ENCODE results near the gene HPX.

HPX gene

GRCh38 chr11:6411594-6412031 is 29.2 kb downstream of the HPX start:
- H3K4me3 Mint-ChIP-seq = no peak overlapping the region
- peaks cover 5% of the 10 kb centered on the region for H3K36me3 Mint-ChIP-seq
- H3K27me3 Mint-ChIP-seq = no peaks in the 10 kb centered on the region
- H3K4me1 Mint-ChIP-seq = peaks cover 19% of the 10 kb centered on the region
- no peak for ATAC-seq
- no peaks in the 10 kb centered on the region for H3K9me3 Mint-ChIP-seq
- H3K27ac Mint-ChIP-seq = no peak overlapping the region

- peaks cover 5% of the 10 kb centered on the region for H3K36me3 Mint-ChIP-seq
- peaks cover 27% of the 10 kb centered on the region for H3K4me1 Mint-ChIP-seq
- H3K27me3 Mint-ChIP-seq = no peaks in the 10 kb centered on the region
- no peak overlapping the region for H3K4me3 Mint-ChIP-seq
- no peaks in the 10 kb centered on the region for H3K9me3 Mint-ChIP-seq
- no peak overlapping the region for H3K27ac Mint-ChIP-seq
- no peak for ATAC-seq
Observed at GRCh38 chr11:6410695-6411430, 29.9 kb downstream of the HPX start.

DNA sequence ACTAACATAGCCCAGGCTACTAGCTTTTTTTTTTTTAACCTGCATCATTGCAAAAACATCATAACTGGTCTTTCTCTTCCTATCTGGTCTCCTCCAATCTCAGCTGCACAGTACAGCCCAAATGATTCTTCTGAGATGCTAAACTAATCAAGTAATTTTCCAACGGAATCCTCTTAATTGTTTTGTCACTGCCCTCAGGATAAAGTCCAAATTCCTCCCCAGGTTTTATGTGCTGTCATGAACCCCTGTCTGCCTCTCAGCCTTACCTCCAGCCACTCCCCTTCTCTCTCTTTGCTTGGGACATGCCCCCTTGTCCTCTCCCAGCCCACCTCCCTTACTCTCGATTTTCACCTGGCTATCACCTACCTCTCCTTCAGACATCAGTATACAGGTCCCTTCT is 34.4 kb downstream of the HPX start:
- no peaks in the 10 kb centered on the region for H3K27me3 Mint-ChIP-seq
- no peak overlapping the region for H3K27ac Mint-ChIP-seq
- H3K4me3 Mint-ChIP-seq = no peak overlapping the region
- H3K9me3 Mint-ChIP-seq = no peaks in the 10 kb centered on the region
- no peak for ATAC-seq
- H3K4me1 Mint-ChIP-seq = peaks cover 53% of the 10 kb centered on the region
- H3K36me3 Mint-ChIP-seq = peaks cover 5% of the 10 kb centered on the region

DNA sequence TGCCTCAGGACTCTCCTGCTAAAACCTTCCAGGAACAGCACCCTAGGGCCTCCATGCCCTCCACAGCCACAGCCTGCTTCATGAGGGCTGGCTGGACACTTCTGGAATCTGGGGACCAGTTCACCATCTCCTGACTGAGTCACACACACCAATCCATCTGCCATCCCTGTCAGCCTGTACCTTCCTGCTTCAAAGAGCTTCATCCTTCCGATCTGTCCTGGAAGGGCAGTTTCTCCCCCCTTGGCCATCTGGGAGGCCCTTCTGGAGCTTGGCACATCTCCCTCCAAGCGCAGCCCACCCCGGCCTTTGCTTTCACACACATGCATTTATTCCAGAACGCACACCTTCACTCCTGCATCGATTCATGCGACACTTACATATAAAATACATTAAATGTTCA is 34.9 kb downstream of the HPX start:
- Mint-ChIP-seq H3K27ac (no peak overlapping the region), H3K9me3 (no peaks in the 10 kb centered on the region), H3K4me3 (no peak overlapping the region), H3K36me3 (peaks cover 4% of the 10 kb centered on the region), H3K27me3 (no peaks in the 10 kb centered on the region), H3K4me1 (peaks cover 53% of the 10 kb centered on the region)
- no peak for ATAC-seq

DNA sequence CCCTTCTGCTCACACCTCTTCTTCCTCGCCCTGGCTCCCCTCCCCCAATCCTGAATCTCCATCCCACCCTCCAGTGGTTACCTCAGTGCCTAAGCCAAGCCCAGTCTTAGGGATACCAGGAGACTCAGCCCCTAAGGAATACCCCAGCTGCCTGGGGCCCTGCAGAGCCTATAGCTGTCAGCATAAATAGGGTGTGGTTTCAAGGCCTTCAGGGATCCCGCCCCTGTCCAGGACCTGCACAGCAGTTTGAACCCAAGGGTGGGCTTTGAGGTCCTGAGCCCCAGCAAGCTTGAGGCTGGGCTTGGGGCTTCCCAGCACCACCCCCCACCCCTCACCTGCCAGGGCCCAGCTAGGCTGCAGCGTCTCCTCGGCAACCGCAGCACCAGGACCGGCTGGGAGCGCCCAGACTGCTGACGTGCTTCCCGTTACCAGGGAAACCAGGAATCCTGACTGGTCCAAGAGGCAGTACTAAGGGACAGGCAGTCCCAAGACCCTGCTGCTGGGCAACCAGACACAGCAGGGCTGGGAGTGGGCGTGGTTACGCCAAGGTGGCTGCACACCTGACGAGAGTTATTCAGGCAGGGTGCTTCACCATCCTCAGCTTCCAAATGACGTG is 35.6 kb downstream of the HPX start:
- Mint-ChIP-seq H3K4me3 (no peak overlapping the region), H3K9me3 (no peaks in the 10 kb centered on the region), H3K4me1 (peaks cover 53% of the 10 kb centered on the region), H3K27ac (no peak overlapping the region), H3K36me3 (peaks cover 5% of the 10 kb centered on the region), H3K27me3 (no peaks in the 10 kb centered on the region)
- no peak for ATAC-seq

GRCh38 chr11:6404342-6405051 is 36.3 kb downstream of the HPX start:
- H3K4me1 Mint-ChIP-seq = peaks cover 53% of the 10 kb centered on the region
- H3K9me3 Mint-ChIP-seq = no peaks in the 10 kb centered on the region
- no peak overlapping the region for H3K27ac Mint-ChIP-seq
- H3K4me3 Mint-ChIP-seq = no peak overlapping the region
- ATAC-seq = no peak
- H3K27me3 Mint-ChIP-seq = no peaks in the 10 kb centered on the region
- H3K36me3 Mint-ChIP-seq = peaks cover 5% of the 10 kb centered on the region

DNA sequence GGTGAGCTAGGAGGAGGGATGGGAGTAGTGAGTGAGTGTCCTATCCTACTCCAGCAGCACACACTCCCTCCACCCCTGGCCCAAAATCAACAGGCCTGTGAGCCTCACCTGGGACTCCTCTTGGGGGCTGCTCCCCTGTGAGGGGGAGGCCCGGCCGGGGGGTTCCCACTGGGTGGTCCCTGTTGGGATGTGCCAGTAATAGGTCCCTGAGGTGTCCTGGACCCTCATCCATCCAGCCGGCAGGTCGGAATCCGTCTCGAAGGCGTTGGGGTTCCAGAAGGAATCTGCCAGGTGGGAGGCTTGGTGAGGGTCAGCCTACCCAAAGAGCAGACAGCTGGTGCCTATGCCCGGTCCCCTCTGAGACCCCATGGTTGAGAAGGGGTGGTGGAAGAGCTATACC is 37.2 kb downstream of the HPX start:
- H3K4me1 Mint-ChIP-seq = peaks cover 53% of the 10 kb centered on the region
- H3K4me3 Mint-ChIP-seq = no peak overlapping the region
- peak overlapping the region; percentile 84 for H3K27ac Mint-ChIP-seq
- no peaks in the 10 kb centered on the region for H3K9me3 Mint-ChIP-seq
- peaks cover 5% of the 10 kb centered on the region for H3K36me3 Mint-ChIP-seq
- H3K27me3 Mint-ChIP-seq = no peaks in the 10 kb centered on the region
- ATAC-seq = no peak

GRCh38 chr11:6402561-6402981 is 38.2 kb downstream of the HPX start:
- ATAC-seq = peak; percentile 90
- Mint-ChIP-seq H3K4me1 (peaks cover 49% of the 10 kb centered on the region), H3K9me3 (no peaks in the 10 kb centered on the region), H3K27me3 (no peaks in the 10 kb centered on the region), H3K36me3 (peaks cover 5% of the 10 kb centered on the region), H3K27ac (peak overlapping the region; percentile 84), H3K4me3 (peak overlapping the region; percentile 64)

DNA sequence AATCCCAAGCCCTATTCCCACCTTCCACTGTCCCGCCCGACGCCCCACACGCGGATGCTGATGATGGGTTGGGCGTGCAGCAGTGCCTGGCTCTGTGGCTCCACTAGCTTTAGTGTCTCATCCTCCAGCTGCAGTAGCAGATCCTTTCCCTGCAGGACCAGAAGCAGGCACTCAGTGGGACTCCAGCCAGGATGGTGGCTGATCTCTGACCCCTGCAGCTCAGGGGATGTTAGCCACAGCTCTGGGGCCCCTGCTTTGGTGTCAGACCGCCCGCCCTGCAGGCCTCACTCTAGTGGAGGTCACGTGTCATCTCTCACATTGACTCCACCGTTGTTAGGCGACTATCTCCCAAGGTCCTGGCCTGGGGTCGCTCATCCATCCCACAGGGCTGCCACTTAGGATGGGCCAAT is 38.7 kb downstream of the HPX start:
- ATAC-seq = peak; percentile 48
- Mint-ChIP-seq H3K36me3 (peaks cover 5% of the 10 kb centered on the region), H3K27ac (peak overlapping the region; percentile 84), H3K4me1 (peaks cover 45% of the 10 kb centered on the region), H3K9me3 (no peaks in the 10 kb centered on the region), H3K4me3 (peak overlapping the region; percentile 64), H3K27me3 (no peaks in the 10 kb centered on the region)

DNA sequence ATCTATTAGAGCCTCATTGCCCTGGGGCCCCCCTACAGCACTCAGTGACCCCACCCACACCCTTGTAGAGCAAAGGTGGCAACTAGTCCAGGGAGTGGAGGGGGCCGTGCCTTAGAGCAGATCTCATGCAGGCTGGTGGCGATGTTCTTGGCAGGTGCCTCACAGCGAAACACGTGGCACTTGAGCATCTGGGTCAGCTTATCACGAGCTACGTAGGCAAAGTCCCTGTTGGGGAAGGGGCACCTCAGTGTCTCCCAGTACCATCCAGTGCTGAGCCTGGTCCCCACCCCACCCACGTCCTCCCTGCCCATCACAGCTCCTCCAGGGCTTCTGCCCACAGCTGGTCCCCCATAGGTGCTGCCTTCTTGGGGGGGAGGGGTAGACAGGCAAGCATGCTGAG is 39.3 kb downstream of the HPX start:
- Mint-ChIP-seq H3K27ac (no peak overlapping the region), H3K4me3 (no peak overlapping the region), H3K9me3 (no peaks in the 10 kb centered on the region), H3K36me3 (peaks cover 7% of the 10 kb centered on the region), H3K4me1 (peaks cover 40% of the 10 kb centered on the region), H3K27me3 (no peaks in the 10 kb centered on the region)
- no peak for ATAC-seq

GRCh38 chr11:6400431-6401345 is 40.1 kb downstream of the HPX start:
- Mint-ChIP-seq H3K9me3 (no peaks in the 10 kb centered on the region), H3K36me3 (peaks cover 14% of the 10 kb centered on the region), H3K27ac (no peak overlapping the region), H3K4me1 (peaks cover 37% of the 10 kb centered on the region), H3K27me3 (no peaks in the 10 kb centered on the region), H3K4me3 (no peak overlapping the region)
- ATAC-seq = no peak

DNA sequence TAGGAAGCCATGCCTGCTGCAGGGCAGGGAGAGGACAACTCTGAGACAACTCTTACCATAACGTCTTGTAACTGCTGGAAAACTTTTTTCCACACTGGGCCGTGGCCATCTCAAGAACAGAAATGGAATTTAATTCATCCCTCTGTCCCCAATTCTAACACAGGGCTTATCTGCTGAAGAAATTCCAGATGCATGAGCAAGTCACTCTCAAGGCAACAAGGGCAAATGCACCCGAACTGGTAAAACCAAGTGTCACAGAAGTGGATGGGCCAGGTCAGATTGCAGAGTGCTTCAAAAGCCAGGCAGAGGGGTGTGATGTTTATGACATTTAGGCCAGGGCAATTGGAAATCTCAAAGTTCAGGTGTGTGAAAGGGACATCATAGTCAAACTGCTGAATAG is 43.2 kb downstream of the HPX start:
- no peaks in the 10 kb centered on the region for H3K27me3 Mint-ChIP-seq
- peaks cover 22% of the 10 kb centered on the region for H3K36me3 Mint-ChIP-seq
- no peak overlapping the region for H3K4me3 Mint-ChIP-seq
- no peak overlapping the region for H3K27ac Mint-ChIP-seq
- peaks cover 21% of the 10 kb centered on the region for H3K4me1 Mint-ChIP-seq
- ATAC-seq = no peak
- no peaks in the 10 kb centered on the region for H3K9me3 Mint-ChIP-seq

GRCh38 chr11:6397156-6397555 is 43.6 kb downstream of the HPX start:
- H3K27ac Mint-ChIP-seq = no peak overlapping the region
- H3K27me3 Mint-ChIP-seq = no peaks in the 10 kb centered on the region
- ATAC-seq = no peak
- H3K9me3 Mint-ChIP-seq = no peaks in the 10 kb centered on the region
- no peak overlapping the region for H3K4me3 Mint-ChIP-seq
- peaks cover 18% of the 10 kb centered on the region for H3K4me1 Mint-ChIP-seq
- peaks cover 23% of the 10 kb centered on the region for H3K36me3 Mint-ChIP-seq

DNA sequence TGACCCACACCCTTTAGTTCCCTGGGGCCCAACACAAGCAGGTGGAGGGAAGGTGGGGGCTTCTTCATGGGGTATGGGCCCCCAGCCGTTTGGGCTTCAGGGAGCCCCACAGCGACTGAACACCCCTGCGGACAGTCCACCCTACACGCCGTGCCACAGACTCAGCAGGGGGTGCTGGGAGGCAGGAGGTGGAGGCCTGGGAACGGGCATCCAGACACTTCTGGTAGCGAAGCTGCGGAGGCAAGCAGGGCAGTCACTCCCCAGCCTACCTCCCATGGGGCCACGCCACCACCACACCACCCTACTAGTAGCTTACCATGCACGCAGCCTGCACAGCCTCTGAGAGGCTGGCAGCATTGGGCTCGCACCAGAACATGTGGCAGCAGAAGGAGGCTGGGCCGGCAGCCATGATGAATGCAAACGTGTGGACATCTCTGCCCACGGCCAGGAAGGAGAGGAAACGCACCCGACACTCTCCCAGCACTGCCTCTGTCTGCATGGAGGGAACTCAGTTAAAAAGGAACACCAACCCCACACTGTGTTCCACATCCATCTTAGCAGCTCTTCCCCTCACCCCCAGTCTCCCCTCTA is 45.2 kb downstream of the HPX start:
- Mint-ChIP-seq H3K9me3 (no peaks in the 10 kb centered on the region), H3K27me3 (no peaks in the 10 kb centered on the region), H3K4me3 (no peak overlapping the region), H3K27ac (no peak overlapping the region), H3K36me3 (peaks cover 20% of the 10 kb centered on the region), H3K4me1 (peaks cover 30% of the 10 kb centered on the region)
- ATAC-seq = no peak
